Measurements from ENCODE around the gene PIP5KL1. TPM values are rescaled to one million over a fixed set of nuclear protein-coding genes. Genes with fewer than 3 reads are reported as not detected.

Gene PIP5KL1
- total and polyA plus RNA-seq, 2 experiments from 2014 or later: 0.89 to 3.4 TPM

DNA sequence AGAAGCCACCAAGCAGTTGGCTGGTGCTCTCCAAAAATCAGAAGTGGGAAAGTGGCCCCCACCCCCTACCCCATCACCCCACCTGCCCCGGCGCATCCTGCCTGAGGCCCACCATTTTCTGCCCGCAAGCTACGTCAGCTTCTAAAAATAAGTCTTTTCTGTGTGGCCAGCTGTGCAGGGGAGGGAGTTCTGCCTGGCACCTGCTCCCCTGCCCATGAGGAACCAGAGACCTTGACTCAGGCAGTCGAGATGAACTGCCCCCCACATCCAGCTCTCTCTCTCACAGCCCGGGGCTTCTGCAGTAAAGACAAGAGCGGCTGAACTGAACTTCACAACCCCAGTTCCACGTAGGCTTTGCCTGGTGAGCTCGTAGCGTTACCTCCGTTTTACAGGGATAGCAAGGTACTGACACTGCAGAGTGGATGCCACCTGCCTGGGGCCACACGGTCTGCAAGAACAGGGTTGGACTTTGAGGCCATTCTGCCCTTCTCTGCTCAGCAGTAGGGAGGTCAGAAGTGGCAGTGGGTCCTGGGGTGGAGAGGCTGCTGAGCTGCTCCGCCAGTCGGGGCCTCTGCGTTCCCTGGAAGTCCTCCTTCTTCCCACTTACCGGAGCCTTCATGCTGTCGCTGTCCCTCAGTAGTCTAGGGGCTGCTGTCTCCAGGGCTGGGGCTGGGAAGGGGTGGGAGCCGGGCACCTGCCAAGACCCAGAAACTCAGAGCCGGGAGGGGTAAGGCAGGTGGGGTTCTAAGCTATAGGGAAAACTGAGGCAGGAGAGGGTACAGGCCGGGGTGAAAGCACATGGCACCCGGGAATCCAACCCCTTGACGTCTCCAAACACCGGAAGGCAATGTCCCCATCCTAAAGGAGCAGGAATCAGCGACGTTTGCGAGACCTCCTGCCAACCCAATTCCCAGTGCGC is 14.5 kb downstream of the PIP5KL1 start:
- no peak for TF ChIP-seq CTCF (IDR thresholded peaks at IDR 0.05; ENCODE audit: low read depth, low read length)
- H3K4me3 ChIP-seq: peak overlapping the region; percentile 58
- H3K4me1 ChIP-seq (ENCODE audit: low read depth): peaks cover 11% of the 10 kb centered on the region
- no peak for DNase-seq (ENCODE audit: low read depth in 1 of 2, low spot score in 1 of 2)
- no peaks in the 10 kb centered on the region for H3K27me3 ChIP-seq
- H3K9me3 ChIP-seq (ENCODE audit: low read depth): no peaks in the 10 kb centered on the region
- H3K36me3 ChIP-seq: peaks cover 6% of the 10 kb centered on the region
- no peak overlapping the region for H3K27ac ChIP-seq

DNA sequence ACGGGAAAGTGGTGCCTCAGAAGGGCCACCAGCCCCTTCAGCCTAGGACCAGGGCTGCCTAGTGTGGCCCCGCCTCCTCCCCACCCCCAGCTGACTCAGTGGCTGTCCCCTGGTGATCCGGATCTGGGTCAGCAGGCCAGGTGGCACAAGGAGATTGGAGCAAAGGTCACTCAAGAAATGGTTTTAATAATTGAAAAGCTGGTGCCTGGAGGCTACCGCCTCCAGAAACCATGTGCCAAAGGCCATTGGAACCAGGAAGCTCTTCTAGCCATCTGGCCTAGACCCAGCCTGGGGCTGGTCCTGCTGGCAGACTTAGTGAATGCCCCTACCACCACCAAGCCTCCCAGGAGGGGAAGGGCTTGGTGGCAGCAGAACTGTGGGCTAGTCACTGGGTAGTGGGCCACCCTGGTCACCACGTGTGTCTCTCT is 15.2 kb downstream of the PIP5KL1 start:
- Histone ChIP-seq H3K27ac (no peak overlapping the region), H3K36me3 (peaks cover 6% of the 10 kb centered on the region), H3K4me3 (no peak overlapping the region), H3K27me3 (no peaks in the 10 kb centered on the region), H3K4me1 (ENCODE audit: low read depth) (peaks cover 11% of the 10 kb centered on the region), H3K9me3 (ENCODE audit: low read depth) (no peaks in the 10 kb centered on the region)
- TF ChIP-seq CTCF (IDR thresholded peaks at IDR 0.05; ENCODE audit: low read depth, low read length): no peak
- DNase-seq (ENCODE audit: low read depth in 1 of 2, low spot score in 1 of 2): no peak

GRCh38 chr9:127913682-127914081 is 16.9 kb downstream of the PIP5KL1 start:
- no peak for DNase-seq (ENCODE audit: low read depth in 1 of 2, low spot score in 1 of 2)
- TF ChIP-seq CTCF (IDR thresholded peaks at IDR 0.05; ENCODE audit: low read depth, low read length): no peak
- Histone ChIP-seq H3K27me3 (no peaks in the 10 kb centered on the region), H3K4me3 (no peak overlapping the region), H3K4me1 (ENCODE audit: low read depth) (peaks cover 11% of the 10 kb centered on the region), H3K9me3 (ENCODE audit: low read depth) (no peaks in the 10 kb centered on the region), H3K36me3 (peaks cover 6% of the 10 kb centered on the region), H3K27ac (no peak overlapping the region)

DNA sequence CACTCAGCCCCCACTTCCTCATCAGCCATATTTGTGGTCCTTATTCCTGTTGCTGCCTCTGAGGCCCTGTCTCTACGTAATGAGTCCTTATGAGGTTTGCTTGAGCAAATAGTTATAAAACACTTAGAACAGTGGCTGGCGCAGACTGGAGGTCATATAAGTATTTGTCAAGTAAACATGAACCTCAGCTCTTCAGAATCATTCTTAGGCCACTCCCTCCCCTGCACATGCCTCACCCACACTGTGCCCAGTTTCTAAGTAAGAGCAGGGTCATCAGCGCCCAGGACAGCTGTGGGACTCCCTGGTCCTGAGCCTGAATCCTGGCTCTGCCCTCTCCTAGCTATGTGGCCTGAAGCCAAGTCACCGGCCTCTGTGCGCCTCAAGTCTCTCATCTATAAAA is 17.7 kb downstream of the PIP5KL1 start:
- Histone ChIP-seq H3K36me3 (peaks cover 6% of the 10 kb centered on the region), H3K9me3 (ENCODE audit: low read depth) (no peaks in the 10 kb centered on the region), H3K4me3 (no peak overlapping the region), H3K27me3 (no peaks in the 10 kb centered on the region), H3K27ac (no peak overlapping the region), H3K4me1 (ENCODE audit: low read depth) (peaks cover 8% of the 10 kb centered on the region)
- TF ChIP-seq CTCF (IDR thresholded peaks at IDR 0.05; ENCODE audit: low read depth, low read length): no peak
- no peak for DNase-seq (ENCODE audit: low read depth in 1 of 2, low spot score in 1 of 2)

DNA sequence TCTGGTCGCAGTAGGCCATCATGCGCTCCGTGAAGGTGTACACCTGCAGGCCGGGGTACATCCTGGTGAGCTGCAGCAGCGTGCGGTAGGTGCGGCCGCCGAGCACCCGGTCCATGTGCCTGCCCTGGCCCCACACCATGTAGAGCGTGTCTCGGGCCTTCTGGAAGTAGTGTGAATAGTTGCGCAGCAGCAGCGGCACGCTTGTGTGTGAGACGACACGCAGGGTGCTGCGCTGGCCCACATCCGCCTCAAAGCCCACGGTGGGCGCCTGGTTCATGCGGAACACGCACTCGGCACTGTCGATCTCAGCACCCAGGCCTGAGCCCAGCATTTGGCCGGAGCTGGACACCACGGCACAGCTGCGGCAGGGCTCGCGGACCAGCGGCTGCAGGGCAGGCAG is 18.3 kb downstream of the PIP5KL1 start:
- Histone ChIP-seq H3K9me3 (ENCODE audit: low read depth) (no peaks in the 10 kb centered on the region), H3K4me3 (no peak overlapping the region), H3K27me3 (no peaks in the 10 kb centered on the region), H3K4me1 (ENCODE audit: low read depth) (peaks cover 8% of the 10 kb centered on the region), H3K36me3 (peaks cover 6% of the 10 kb centered on the region), H3K27ac (no peak overlapping the region)
- TF ChIP-seq CTCF (IDR thresholded peaks at IDR 0.05; ENCODE audit: low read depth, low read length): no peak
- no peak for DNase-seq (ENCODE audit: low read depth in 1 of 2, low spot score in 1 of 2)

All from cardiac muscle cell (in vitro differentiated cells and primary cell).